K562 (cell line): ENCODE results near the gene PTPN18. TPM values are rescaled to one million over a fixed set of nuclear protein-coding genes. Genes with fewer than 3 reads are reported as not detected.
A peak's percentile ranks its signal among the peaks of the same experiment; 100 is the strongest.

Experiments
- ATF7 ChIP-seq: fragments of 450-650 bp; IDR thresholded peaks from 2 replicates; pipeline ENCODE4 v1.7.1; 2014; ENCODE audit warnings: mild to moderate bottlenecking, moderate library complexity
- CHD2 ChIP-seq: IDR thresholded peaks from 2 replicates; pipeline ENCODE4 v1.6.1; 2011; ENCODE audit warnings: low read depth, low read length
- CTBP1 ChIP-seq: fragments of 450-650 bp; IDR thresholded peaks from 2 replicates; pipeline ENCODE4 v1.6.1; 2016; ENCODE audit warnings: borderline replicate concordance
- HDAC1 ChIP-seq, 2 experiments: fragments of 450-650 bp; IDR thresholded peaks; 2 replicates each; pipeline ENCODE4 v1.6.1; 2016 to 2017; ENCODE audit warnings: inconsistent platforms in 1 of 2, mild to moderate bottlenecking in 1 of 2, moderate library complexity in 1 of 2
- HSF4 ChIP-seq: fragments of 250-450 bp; sonication (Bioruptor Pico); IDR thresholded peaks from 2 replicates; pipeline ENCODE4 v2.1.2; 2022; ENCODE audit warnings: mild to moderate bottlenecking, moderate library complexity, borderline replicate concordance
- ILK ChIP-seq: fragments of 450-650 bp; IDR thresholded peaks from 2 replicates; pipeline ENCODE4 v1.6.1; 2016; ENCODE audit warnings: missing genetic modification characterization, low read depth, mild to moderate bottlenecking, missing compliant biosample characterization, moderate library complexity, borderline replicate concordance
- KAT2B ChIP-seq: IDR thresholded peaks from one replicate; pipeline ENCODE4 v1.6.1; 2012; ENCODE audit warnings: low read depth, mild to moderate bottlenecking, control low read depth, inconsistent platforms, low read length, moderate library complexity
- MCM3 ChIP-seq: fragments of 450-650 bp; IDR thresholded peaks from 2 replicates; pipeline ENCODE4 v1.6.1; 2016
- MTA1 ChIP-seq: fragments of 450-650 bp; IDR thresholded peaks from 2 replicates; pipeline ENCODE4 v1.6.1; 2017; ENCODE audit warnings: borderline replicate concordance
- NFE2 ChIP-seq: IDR thresholded peaks from 2 replicates; pipeline ENCODE4 v1.6.1; 2014; ENCODE audit warnings: antibody characterized with exemption, low read depth
- NUFIP1 ChIP-seq: fragments of 450-650 bp; IDR thresholded peaks from 2 replicates; pipeline ENCODE4 v1.6.1; 2018; ENCODE audit not compliant: partially characterized antibody
- PRPF4 ChIP-seq: fragments of 200-400 bp; formaldehyde crosslinking; IDR thresholded peaks from one replicate; pipeline ENCODE4 v1.6.1; 2017; ENCODE audit warnings: low read length, low read depth, mild to moderate bottlenecking; ENCODE audit not compliant: insufficient read depth, poor library complexity, severe bottlenecking
- RBM14 ChIP-seq: fragments of 200-400 bp; formaldehyde crosslinking; IDR thresholded peaks from 2 replicates; pipeline ENCODE4 v1.6.1; 2018; ENCODE audit warnings: low read depth, mild to moderate bottlenecking, low read length, moderate library complexity, borderline replicate concordance; ENCODE audit not compliant: insufficient read depth
- RBM25 ChIP-seq: fragments of 200-400 bp; formaldehyde crosslinking; IDR thresholded peaks from 2 replicates; pipeline ENCODE4 v1.6.1; 2018; ENCODE audit warnings: low read length, low read depth, moderate library complexity; ENCODE audit not compliant: severe bottlenecking
- RCOR1 ChIP-seq, 2 experiments: IDR thresholded peaks; 2 replicates each; pipeline ENCODE4 v1.6.1; 2012; ENCODE audit warnings: low read depth in 2 of 2, low read length in 2 of 2, borderline replicate concordance in 1 of 2, improper control_type of control experiment in 1 of 2
- TARDBP ChIP-seq: fragments of 450-650 bp; IDR thresholded peaks from 2 replicates; pipeline ENCODE4 v1.6.1; 2016
- ZC3H4 ChIP-seq: sonication (generic); formaldehyde crosslinking; IDR thresholded peaks from 2 replicates; pipeline ENCODE4 v1.9.0; 2021; ENCODE audit warnings: missing genetic modification reagents, borderline replicate concordance
- polyA plus RNA-seq, 8 experiments: library from polyadenylated mRNA; depleted of rRNA in 4 of 8; stranded (reverse) in 5 of 8; unstranded in 3 of 8; fragments of >200 nt; fragmentation: Nextera tagmentation in 2 of 8; fragmentation: Illumina TruSeq in 1 of 8; extraction: Ambion mirVana in 2 of 8; extraction: Trizol in 1 of 8; gene quantifications; 2 replicates each; pipeline versions ENCODE4 v1.2.1 to v1.2.3, GENCODE V29; 2011 to 2014; ENCODE audit warnings: inconsistent platforms in 1 of 8, missing spikeins in 1 of 8
- total RNA-seq, 7 experiments: library from RNA; depleted of rRNA in 6 of 7; stranded (reverse); fragments of >200 nt in 6 of 7; fragmentation: Illumina TruSeq in 2 of 7; extraction: Trizol in 2 of 7; gene quantifications; 2 replicates each; pipeline versions ENCODE4 v1.2.1 to v1.2.3, GENCODE V29; 2011 to 2021; ENCODE audit warnings: low replicate concordance in 1 of 7
- TF ChIP-seq, protein P1 (sequence below): sonication (generic); formaldehyde crosslinking; IDR thresholded peaks from 2 replicates; pipeline ENCODE4 v1.8.1; 2022; ENCODE audit warnings: missing genetic modification reagents
- TF ChIP-seq, protein P2 (sequence below): IDR thresholded peaks from 2 replicates; pipeline ENCODE4 v1.6.1; 2011; ENCODE audit not compliant: insufficient read length; ENCODE audit errors: extremely low read depth
- TF ChIP-seq, protein P3 (sequence below): sonication (generic); formaldehyde crosslinking; IDR thresholded peaks from 2 replicates; pipeline ENCODE4 v1.8.0; 2022; ENCODE audit warnings: missing genetic modification reagents, mild to moderate bottlenecking, borderline replicate concordance
- TF ChIP-seq, protein P4 (sequence below): fragments of 250-450 bp; sonication (Bioruptor Pico); IDR thresholded peaks from 2 replicates; pipeline ENCODE4 v1.4.0; 2020; ENCODE audit warnings: mild to moderate bottlenecking, moderate library complexity, borderline replicate concordance

Gene PTPN18
- total and polyA plus RNA-seq, 9 of the 15 experiments (the other 6 are each of a cell fraction or from before 2014, with no cell fraction given): 11.6 to 90.7 (median 49.6) TPM

DNA sequence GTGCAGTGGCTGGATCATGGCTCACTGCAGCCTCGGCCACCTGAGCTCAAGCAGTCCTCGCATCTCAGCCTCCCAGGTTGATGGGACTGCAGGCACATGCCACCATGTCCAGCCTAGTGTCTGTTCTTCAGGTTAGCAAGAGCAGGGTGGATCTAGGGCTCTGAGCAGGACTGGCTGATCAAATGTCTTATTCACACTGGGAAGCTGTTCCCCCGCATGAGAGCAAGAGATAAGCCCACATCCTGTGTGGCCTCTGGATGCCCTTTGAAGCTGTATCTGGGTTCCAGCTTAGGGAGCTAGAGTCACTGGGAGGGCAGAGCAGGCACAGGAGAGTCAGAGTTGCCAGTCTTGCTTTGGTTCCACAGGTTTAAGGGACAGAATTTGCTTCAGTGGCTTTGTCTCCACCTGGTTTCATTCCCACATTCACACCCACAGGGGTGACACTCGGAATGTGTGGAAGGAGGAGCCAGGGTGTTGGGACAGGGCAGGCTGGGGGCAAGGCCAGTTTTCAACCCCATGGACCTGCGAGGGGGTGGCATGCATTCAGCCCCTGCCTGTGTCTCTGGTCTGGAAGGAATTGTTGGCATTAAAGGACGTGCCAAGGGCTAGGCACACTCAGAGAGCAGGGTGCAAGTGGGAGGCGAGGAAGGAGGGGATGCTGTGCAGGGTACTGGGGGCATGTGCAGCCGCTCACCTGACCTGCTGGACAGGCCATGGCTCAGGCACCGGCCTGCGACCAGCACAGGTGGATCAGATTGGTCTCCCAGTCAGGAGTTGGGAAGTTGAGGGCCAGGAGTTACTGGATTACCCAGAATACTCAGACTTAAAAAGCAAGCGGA, 24.5 kb downstream of the PTPN18 start (continued):
- TF ChIP-seq HDAC1 (IDR thresholded peaks at IDR 0.05) (peak in 1 of 2 experiments; percentile 61; a peak in 1 of 4 replicates), RBM25 (no peak), MTA1 (no peak), HSF4 (CRISPR knock-in tag) (no peak), NUFIP1 (no peak), ZC3H4 (no peak), CHD2 (no peak), RBM14 (no peak), NFE2 (peak; percentile 62), RCOR1 (IDR thresholded peaks at IDR 0.05; ENCODE audit: borderline replicate concordance in 1 of 2, low read depth in 2 of 2, low read length in 2 of 2) (peak in 1 of 2 experiments; percentile 84; a peak in 2 of 4 replicates), TARDBP (no peak), MCM3 (no peak), PRPF4 (no peak), CTBP1 (peak; percentile 85), ILK (tag) (no peak), ATF7 (no peak), KAT2B (no peak)
- TF ChIP-seq, protein P1, sequence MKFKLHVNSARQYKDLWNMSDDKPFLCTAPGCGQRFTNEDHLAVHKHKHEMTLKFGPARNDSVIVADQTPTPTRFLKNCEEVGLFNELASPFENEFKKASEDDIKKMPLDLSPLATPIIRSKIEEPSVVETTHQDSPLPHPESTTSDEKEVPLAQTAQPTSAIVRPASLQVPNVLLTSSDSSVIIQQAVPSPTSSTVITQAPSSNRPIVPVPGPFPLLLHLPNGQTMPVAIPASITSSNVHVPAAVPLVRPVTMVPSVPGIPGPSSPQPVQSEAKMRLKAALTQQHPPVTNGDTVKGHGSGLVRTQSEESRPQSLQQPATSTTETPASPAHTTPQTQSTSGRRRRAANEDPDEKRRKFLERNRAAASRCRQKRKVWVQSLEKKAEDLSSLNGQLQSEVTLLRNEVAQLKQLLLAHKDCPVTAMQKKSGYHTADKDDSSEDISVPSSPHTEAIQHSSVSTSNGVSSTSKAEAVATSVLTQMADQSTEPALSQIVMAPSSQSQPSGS (CRISPR knock-in tag): no peak
- TF ChIP-seq, protein P2, sequence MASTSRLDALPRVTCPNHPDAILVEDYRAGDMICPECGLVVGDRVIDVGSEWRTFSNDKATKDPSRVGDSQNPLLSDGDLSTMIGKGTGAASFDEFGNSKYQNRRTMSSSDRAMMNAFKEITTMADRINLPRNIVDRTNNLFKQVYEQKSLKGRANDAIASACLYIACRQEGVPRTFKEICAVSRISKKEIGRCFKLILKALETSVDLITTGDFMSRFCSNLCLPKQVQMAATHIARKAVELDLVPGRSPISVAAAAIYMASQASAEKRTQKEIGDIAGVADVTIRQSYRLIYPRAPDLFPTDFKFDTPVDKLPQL: no peak
- TF ChIP-seq, protein P3, sequence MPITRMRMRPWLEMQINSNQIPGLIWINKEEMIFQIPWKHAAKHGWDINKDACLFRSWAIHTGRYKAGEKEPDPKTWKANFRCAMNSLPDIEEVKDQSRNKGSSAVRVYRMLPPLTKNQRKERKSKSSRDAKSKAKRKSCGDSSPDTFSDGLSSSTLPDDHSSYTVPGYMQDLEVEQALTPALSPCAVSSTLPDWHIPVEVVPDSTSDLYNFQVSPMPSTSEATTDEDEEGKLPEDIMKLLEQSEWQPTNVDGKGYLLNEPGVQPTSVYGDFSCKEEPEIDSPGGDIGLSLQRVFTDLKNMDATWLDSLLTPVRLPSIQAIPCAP (CRISPR knock-in tag): no peak
- TF ChIP-seq, protein P4, sequence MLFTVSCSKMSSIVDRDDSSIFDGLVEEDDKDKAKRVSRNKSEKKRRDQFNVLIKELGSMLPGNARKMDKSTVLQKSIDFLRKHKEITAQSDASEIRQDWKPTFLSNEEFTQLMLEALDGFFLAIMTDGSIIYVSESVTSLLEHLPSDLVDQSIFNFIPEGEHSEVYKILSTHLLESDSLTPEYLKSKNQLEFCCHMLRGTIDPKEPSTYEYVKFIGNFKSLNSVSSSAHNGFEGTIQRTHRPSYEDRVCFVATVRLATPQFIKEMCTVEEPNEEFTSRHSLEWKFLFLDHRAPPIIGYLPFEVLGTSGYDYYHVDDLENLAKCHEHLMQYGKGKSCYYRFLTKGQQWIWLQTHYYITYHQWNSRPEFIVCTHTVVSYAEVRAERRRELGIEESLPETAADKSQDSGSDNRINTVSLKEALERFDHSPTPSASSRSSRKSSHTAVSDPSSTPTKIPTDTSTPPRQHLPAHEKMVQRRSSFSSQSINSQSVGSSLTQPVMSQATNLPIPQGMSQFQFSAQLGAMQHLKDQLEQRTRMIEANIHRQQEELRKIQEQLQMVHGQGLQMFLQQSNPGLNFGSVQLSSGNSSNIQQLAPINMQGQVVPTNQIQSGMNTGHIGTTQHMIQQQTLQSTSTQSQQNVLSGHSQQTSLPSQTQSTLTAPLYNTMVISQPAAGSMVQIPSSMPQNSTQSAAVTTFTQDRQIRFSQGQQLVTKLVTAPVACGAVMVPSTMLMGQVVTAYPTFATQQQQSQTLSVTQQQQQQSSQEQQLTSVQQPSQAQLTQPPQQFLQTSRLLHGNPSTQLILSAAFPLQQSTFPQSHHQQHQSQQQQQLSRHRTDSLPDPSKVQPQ (CRISPR knock-in tag): no peak
